Keratinocyte (primary cell): ENCODE results near the gene GJE1.

Experiments
- CTCF ChIP-seq, 3 experiments: IDR thresholded peaks in 1 of 3; conservative IDR thresholded peaks in 1 of 3; optimal IDR thresholded peaks in 1 of 3; 2 replicates in 2 of 3; 3 replicates in 1 of 3; pipeline versions ENCODE3 to v1.5.1; 2011; ENCODE audit warnings: low read length in 3 of 3, mild to moderate bottlenecking in 3 of 3, moderate library complexity in 2 of 3, control low read depth in 1 of 3, inconsistent platforms in 1 of 3; ENCODE audit not compliant: insufficient read depth in 2 of 3; ENCODE audit errors: extremely low read depth in 1 of 3
- EZH2 ChIP-seq: IDR thresholded peaks from one replicate; pipeline ENCODE4 v1.6.1; 2012; ENCODE audit warnings: inconsistent platforms, mild to moderate bottlenecking, low read length, moderate library complexity

GRCh38 chr6:142155895-142156757, 23.4 kb downstream of the GJE1 start:
- TF ChIP-seq CTCF (optimal IDR thresholded peaks at IDR 0.05 in 1 of 3, IDR thresholded peaks at IDR 0.05 in 1 of 3, conservative IDR thresholded peaks at IDR 0.05 in 1 of 3; ENCODE audit: extremely low read depth in 1 of 3, insufficient read depth in 2 of 3, low read length in 3 of 3): peak in 2 of 3 experiments; percentile 14 to 35
- TF ChIP-seq EZH2: no peak
